ENCODE measurements around the gene DDA1. TPM values are rescaled to one million over a fixed set of nuclear protein-coding genes. Genes with fewer than 3 reads are reported as not detected.

Gene DDA1
- polyA plus RNA-seq, 2 of the 4 experiments (the other 2 are of a cell fraction) = 35.5 to 53.5 TPM

DNA sequence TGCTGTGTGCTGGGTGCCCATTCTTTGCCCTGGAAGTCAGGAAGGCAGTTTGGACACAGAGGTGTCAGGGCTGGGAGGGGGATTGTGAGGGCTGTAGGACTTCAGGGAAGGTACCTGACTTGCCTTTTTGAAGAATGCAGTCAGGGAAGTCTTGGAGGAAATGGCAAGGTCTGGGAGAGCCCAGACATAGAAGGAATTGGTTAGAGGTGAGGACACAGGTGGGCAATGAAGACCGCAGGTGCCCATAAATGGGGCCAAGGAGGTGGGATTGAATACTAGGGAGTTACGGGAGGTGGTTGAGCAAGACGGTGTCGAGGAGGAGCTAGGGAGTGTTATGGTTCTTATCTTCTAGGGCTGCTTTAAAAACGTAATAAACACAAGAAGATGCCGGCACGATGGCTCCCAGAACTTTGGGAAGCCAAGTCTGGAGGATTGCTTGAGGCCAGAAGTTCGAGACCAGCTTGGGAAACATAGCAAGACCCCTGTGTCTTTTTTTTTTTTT, 1.4 kb upstream of the DDA1 start:
- CTCF ChIA-PET = interaction anchor here (8.7 kb wide), 1 partner anchor 14 kb away, joined by 98 read pairs; no protein-coding TSS in a partner anchor
- Histone ChIP-seq H3K4me3 (no peak overlapping the region), H3K4me1 (peaks cover 47% of the 10 kb centered on the region), H3K9me3 (no peaks in the 10 kb centered on the region), H3K27ac (no peak overlapping the region), H3K4me2 (no peak overlapping the region)
- 76% methylated on average over 8 of the region's 8 CpGs for WGBS (ENCODE audit: missing lambda C conversion rate)
- TF ChIP-seq, protein P1, sequence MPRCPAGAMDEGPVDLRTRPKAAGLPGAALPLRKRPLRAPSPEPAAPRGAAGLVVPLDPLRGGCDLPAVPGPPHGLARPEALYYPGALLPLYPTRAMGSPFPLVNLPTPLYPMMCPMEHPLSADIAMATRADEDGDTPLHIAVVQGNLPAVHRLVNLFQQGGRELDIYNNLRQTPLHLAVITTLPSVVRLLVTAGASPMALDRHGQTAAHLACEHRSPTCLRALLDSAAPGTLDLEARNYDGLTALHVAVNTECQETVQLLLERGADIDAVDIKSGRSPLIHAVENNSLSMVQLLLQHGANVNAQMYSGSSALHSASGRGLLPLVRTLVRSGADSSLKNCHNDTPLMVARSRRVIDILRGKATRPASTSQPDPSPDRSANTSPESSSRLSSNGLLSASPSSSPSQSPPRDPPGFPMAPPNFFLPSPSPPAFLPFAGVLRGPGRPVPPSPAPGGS (IDR thresholded peaks at IDR 0.05) = no peak
- TF ChIP-seq, protein P2, sequence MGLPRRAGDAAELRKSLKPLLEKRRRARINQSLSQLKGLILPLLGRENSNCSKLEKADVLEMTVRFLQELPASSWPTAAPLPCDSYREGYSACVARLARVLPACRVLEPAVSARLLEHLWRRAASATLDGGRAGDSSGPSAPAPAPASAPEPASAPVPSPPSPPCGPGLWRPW (IDR thresholded peaks at IDR 0.05) = no peak
- no peak for TF ChIP-seq CBX2 (IDR thresholded peaks at IDR 0.05; ENCODE audit: borderline replicate concordance, low read depth)
- no peak for TF ChIP-seq FOSL2 (IDR thresholded peaks at IDR 0.05)
- no peak for TF ChIP-seq FOSL2 (CRISPR knock-in tag; IDR thresholded peaks at IDR 0.05)
- no peak for TF ChIP-seq KDM5A (IDR thresholded peaks at IDR 0.05)
- TF ChIP-seq RFX5 (IDR thresholded peaks at IDR 0.05) = no peak
- TF ChIP-seq RAD21 (conservative IDR thresholded peaks at IDR 0.05 in 1 of 2, IDR thresholded peaks at IDR 0.05 in 1 of 2) = no peak
- TF ChIP-seq, protein P3, sequence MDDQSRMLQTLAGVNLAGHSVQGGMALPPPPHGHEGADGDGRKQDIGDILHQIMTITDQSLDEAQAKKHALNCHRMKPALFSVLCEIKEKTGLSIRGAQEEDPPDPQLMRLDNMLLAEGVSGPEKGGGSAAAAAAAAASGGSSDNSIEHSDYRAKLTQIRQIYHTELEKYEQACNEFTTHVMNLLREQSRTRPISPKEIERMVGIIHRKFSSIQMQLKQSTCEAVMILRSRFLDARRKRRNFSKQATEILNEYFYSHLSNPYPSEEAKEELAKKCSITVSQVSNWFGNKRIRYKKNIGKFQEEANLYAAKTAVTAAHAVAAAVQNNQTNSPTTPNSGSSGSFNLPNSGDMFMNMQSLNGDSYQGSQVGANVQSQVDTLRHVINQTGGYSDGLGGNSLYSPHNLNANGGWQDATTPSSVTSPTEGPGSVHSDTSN (IDR thresholded peaks at IDR 0.05) = no peak
- TF ChIP-seq ESRRA (IDR thresholded peaks at IDR 0.05; ENCODE audit: borderline replicate concordance, low read length) = no peak
- no peak for TF ChIP-seq HOXA7 (CRISPR knock-in tag; IDR thresholded peaks at IDR 0.05)
- no peak for TF ChIP-seq FOSB (CRISPR knock-in tag; IDR thresholded peaks at IDR 0.05)
- no peak for TF ChIP-seq MYC (IDR thresholded peaks at IDR 0.05; ENCODE audit: borderline replicate concordance, low read length)
- FAIRE-seq (no peak), ATAC-seq (no peak), DNase-seq (ENCODE audit: low read depth in 1 of 2, low spot score in 1 of 2) (no peak)
- POLR2A ChIA-PET = no interaction called here

DNA sequence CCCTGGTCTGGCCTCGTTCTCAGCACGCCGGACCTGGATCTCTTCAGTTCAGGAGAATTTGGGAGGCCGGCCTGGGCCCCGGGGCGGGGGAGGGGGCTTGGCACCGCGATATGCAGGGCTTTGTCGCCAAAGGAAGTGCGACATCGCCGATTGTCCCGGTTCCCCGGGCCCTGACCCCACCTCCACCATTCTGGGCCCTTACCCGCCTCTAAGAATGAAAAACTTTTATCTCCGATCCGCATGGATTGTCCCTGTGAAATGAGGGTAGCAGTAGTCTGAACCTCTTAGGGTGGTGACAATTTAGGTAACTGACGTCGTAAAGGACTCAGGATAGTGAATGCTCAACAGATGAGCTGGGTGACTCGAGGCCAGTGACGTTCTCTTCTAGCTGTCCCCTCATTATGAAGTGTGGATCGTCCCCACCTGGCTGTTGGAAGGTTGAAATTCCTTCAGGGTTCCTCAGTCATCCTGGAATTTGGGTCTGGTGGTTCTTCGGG, 650 bp downstream of the DDA1 start:
- Histone ChIP-seq H3K4me3 (peak overlapping the region; percentile 65), H3K4me2 (peak overlapping the region; percentile 97), H3K27ac (peak overlapping the region; percentile 85 to 94), H3K9me3 (no peaks in the 10 kb centered on the region), H3K4me1 (peaks cover 33% of the 10 kb centered on the region)
- DNase-seq (ENCODE audit: low read depth in 1 of 2, low spot score in 1 of 2) (no peak), ATAC-seq (no peak), FAIRE-seq (no peak)
- WGBS (ENCODE audit: missing lambda C conversion rate) = 3% methylated on average over 14 of the region's 23 CpGs
- POLR2A ChIA-PET = no interaction called here
- 0 out of 5 replicates have a peak, but pooled peaks of 1 of the 2 experiments have one; percentile 3 for TF ChIP-seq JUN (IDR thresholded peaks at IDR 0.05)
- TF ChIP-seq SREBF2 (IDR thresholded peaks at IDR 0.05) = no peak
- CTCF ChIA-PET = interaction anchor here (2.9 to 8.7 kb wide), 2 partner anchors 17 to 23 kb away, joined by 9 to 98 read pairs; no protein-coding TSS in a partner anchor

DNA sequence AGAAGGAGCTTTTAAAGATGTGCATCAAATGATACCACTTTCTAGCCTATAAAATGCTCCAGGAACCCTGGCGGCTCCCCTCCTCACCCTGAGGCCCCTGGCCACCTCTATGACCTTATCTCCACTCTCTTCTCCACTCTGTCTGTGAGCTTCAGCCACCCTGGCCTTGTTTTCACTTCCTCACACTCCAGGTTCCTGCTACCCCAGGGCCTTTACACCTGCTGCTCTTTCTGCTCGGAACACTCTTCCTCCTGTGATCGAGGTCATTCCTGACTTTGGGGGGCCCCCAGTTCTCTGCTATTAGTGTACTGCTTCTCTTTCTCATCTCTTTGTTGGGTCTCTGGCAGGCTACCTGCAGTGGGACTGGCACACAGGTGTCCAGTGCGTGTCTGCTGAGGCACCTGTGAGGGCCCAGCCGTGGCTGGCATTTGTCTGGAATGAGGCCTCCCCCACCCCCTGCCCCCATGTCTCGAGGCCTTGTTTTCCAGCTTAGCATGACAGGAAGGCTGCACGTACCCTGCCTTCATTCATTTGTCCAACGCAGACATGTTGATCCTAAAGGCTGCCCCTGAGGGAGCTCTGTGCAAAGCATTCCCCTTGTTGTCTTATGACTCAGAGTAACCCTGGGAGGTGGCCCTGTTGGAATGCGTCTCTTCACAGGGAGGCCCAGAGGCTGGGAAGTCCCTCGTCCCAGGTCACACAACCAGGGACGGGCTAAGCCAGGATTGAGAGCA, 2.3 kb downstream of the DDA1 start:
- 21% methylated on average over 8 of the region's 11 CpGs for WGBS (ENCODE audit: missing lambda C conversion rate)
- DNase-seq (ENCODE audit: low read depth in 1 of 2, low spot score in 1 of 2) (peak; percentile 73 to 85), ATAC-seq (peak; percentile 62 to 70), FAIRE-seq (peak; percentile 82)
- Histone ChIP-seq H3K9me3 (no peaks in the 10 kb centered on the region), H3K27ac (peak overlapping the region; percentile 84 to 94), H3K4me1 (peaks cover 33% of the 10 kb centered on the region), H3K4me2 (peak overlapping the region; percentile 97), H3K4me3 (peak overlapping the region; percentile 32)
- no peak for TF ChIP-seq FOSL2 (IDR thresholded peaks at IDR 0.05)
- TF ChIP-seq FOSL2 (CRISPR knock-in tag; IDR thresholded peaks at IDR 0.05) = peak; percentile 78
- TF ChIP-seq, protein P4, sequence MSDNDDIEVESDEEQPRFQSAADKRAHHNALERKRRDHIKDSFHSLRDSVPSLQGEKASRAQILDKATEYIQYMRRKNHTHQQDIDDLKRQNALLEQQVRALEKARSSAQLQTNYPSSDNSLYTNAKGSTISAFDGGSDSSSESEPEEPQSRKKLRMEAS (IDR thresholded peaks at IDR 0.05) = peak; percentile 55; the same call in 1 of the 2 replicates
- no peak for TF ChIP-seq ZC3H11A (IDR thresholded peaks at IDR 0.05)
- 0 out of 2 replicates have a peak, but pooled peaks have one; percentile 26 for TF ChIP-seq KDM1A (IDR thresholded peaks at IDR 0.05; ENCODE audit: low read depth)
- TF ChIP-seq NFE2L2 (conservative IDR thresholded peaks at IDR 0.05; ENCODE audit: low read length) = no peak
- TF ChIP-seq JUN (IDR thresholded peaks at IDR 0.05) = peak in 1 of 2 experiments; percentile 30; a peak in 1 of 5 replicates
- no peak for TF ChIP-seq TFCP2L1 (CRISPR knock-in tag; IDR thresholded peaks at IDR 0.05)
- TF ChIP-seq ZFP36 (IDR thresholded peaks at IDR 0.05; ENCODE audit: borderline replicate concordance, partially characterized antibody) = no peak
- no peak for TF ChIP-seq EHF (CRISPR knock-in tag; IDR thresholded peaks at IDR 0.05)
- TF ChIP-seq, protein P5, sequence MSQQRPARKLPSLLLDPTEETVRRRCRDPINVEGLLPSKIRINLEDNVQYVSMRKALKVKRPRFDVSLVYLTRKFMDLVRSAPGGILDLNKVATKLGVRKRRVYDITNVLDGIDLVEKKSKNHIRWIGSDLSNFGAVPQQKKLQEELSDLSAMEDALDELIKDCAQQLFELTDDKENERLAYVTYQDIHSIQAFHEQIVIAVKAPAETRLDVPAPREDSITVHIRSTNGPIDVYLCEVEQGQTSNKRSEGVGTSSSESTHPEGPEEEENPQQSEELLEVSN (IDR thresholded peaks at IDR 0.05; ENCODE audit: borderline replicate concordance, low read depth) = no peak
- TF ChIP-seq KDM5A (IDR thresholded peaks at IDR 0.05) = no peak
- TF ChIP-seq ZSCAN20 (CRISPR knock-in tag; IDR thresholded peaks at IDR 0.05) = no peak
- TF ChIP-seq, protein P6, sequence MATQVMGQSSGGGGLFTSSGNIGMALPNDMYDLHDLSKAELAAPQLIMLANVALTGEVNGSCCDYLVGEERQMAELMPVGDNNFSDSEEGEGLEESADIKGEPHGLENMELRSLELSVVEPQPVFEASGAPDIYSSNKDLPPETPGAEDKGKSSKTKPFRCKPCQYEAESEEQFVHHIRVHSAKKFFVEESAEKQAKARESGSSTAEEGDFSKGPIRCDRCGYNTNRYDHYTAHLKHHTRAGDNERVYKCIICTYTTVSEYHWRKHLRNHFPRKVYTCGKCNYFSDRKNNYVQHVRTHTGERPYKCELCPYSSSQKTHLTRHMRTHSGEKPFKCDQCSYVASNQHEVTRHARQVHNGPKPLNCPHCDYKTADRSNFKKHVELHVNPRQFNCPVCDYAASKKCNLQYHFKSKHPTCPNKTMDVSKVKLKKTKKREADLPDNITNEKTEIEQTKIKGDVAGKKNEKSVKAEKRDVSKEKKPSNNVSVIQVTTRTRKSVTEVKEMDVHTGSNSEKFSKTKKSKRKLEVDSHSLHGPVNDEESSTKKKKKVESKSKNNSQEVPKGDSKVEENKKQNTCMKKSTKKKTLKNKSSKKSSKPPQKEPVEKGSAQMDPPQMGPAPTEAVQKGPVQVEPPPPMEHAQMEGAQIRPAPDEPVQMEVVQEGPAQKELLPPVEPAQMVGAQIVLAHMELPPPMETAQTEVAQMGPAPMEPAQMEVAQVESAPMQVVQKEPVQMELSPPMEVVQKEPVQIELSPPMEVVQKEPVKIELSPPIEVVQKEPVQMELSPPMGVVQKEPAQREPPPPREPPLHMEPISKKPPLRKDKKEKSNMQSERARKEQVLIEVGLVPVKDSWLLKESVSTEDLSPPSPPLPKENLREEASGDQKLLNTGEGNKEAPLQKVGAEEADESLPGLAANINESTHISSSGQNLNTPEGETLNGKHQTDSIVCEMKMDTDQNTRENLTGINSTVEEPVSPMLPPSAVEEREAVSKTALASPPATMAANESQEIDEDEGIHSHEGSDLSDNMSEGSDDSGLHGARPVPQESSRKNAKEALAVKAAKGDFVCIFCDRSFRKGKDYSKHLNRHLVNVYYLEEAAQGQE (IDR thresholded peaks at IDR 0.05) = no peak
- ChIA-PET CTCF (interaction anchor here (0.9 kb wide), 1 partner anchor 9 kb away, joined by 3 read pairs; no protein-coding TSS in a partner anchor), POLR2A (interaction anchor here (0.9 to 1.4 kb wide), 3 partner anchors 22 to 652 kb away, joined by 3 to 4 read pairs (median 4); partner anchors contain the start of gene BABAM1)

Data from A549 (cell line).